Hindlimb muscle (tissue), 1 donor: Measurements from ENCODE around the gene KLF11. TPM values are rescaled to one million over a fixed set of nuclear protein-coding genes. Genes with fewer than 3 reads are reported as not detected.
A peak's percentile ranks its signal among the peaks of the same experiment; 100 is the strongest.

Experiments
- DNase-seq: peaks from one replicate; pipeline ENCODE4 v3.0.0-alpha.2; 2013
- polyA plus RNA-seq: library from polyadenylated mRNA; unstranded; fragments of 120-200 nt; gene quantifications from one replicate; pipeline ENCODE4 v1.2.1, GENCODE V29; 2013; ENCODE audit not compliant: insufficient read length

KLF11 gene
- polyA plus RNA-seq, 1 donor = 23.7 TPM

GRCh38 chr2:10043906-10044601, 704 bp downstream of the KLF11 start:
- peak; percentile 97 for DNase-seq

GRCh38 chr2:10045561-10046355, 2.4 kb downstream of the KLF11 start:
- no peak for DNase-seq

- no peak for DNase-seq
Measured at GRCh38 chr2:10046931-10047330, 3.6 kb downstream of the KLF11 start.

GRCh38 chr2:10047616-10048500, 4.5 kb downstream of the KLF11 start:
- DNase-seq = no peak

- DNase-seq = no peak
Measured at GRCh38 chr2:10048501-10049171, 5.3 kb downstream of the KLF11 start.

GRCh38 chr2:10052216-10052615, 8.9 kb downstream of the KLF11 start:
- DNase-seq = no peak

- no peak for DNase-seq
Measured at GRCh38 chr2:10053351-10053750, 10.0 kb downstream of the KLF11 start.

GRCh38 chr2:10054424-10054823, 11.1 kb downstream of the KLF11 start:
- DNase-seq = no peak

GRCh38 chr2:10054976-10055375, 11.6 kb downstream of the KLF11 start:
- no peak for DNase-seq

- DNase-seq = no peak
Measured at GRCh38 chr2:10056439-10056838, 13.1 kb downstream of the KLF11 start.

GRCh38 chr2:10057231-10058107, 14.1 kb downstream of the KLF11 start:
- peak; percentile 83 for DNase-seq

- no peak for DNase-seq
Measured at GRCh38 chr2:10058251-10059015, 15.1 kb downstream of the KLF11 start.

- no peak for DNase-seq
Measured at GRCh38 chr2:10059016-10059351, 15.6 kb downstream of the KLF11 start.

- DNase-seq = no peak
Measured at GRCh38 chr2:10059552-10060335, 16.4 kb downstream of the KLF11 start.

- no peak for DNase-seq
Measured at GRCh38 chr2:10061221-10061925, 18.0 kb downstream of the KLF11 start.

- no peak for DNase-seq
Measured at GRCh38 chr2:10062931-10063365, 19.6 kb downstream of the KLF11 start.

GRCh38 chr2:10063566-10063965, 20.2 kb downstream of the KLF11 start:
- no peak for DNase-seq

- DNase-seq = no peak
Measured at GRCh38 chr2:10064932-10065772, 21.8 kb downstream of the KLF11 start.
